Breast epithelium (tissue), 4 donors: ENCODE data around the gene SPAAR. TPM values are rescaled to one million over a fixed set of nuclear protein-coding genes. Genes with fewer than 3 reads are reported as not detected.
A peak's percentile ranks its signal among the peaks of the same experiment; 100 is the strongest.

Experiments
- DNase-seq, 2 donors: peaks; one replicate each; pipeline ENCODE4 v3.0.0-alpha.2; 2019; ENCODE audit warnings: low spot score in 2 of 2
- H3K27ac ChIP-seq, 2 donors: fragments of 200-600 bp; sonication (generic) in 1 of 2; one replicate each; pipeline ENCODE4 v1.5.1; 2016 to 2019; ENCODE audit warnings: mild to moderate bottlenecking in 1 of 2
- H3K27me3 ChIP-seq, 2 donors: fragments of 200-600 bp; sonication (generic) in 1 of 2; one replicate each; pipeline versions ENCODE4 v1.5.1 to v1.6.0; 2017 to 2019; ENCODE audit warnings: control low read depth in 1 of 2, mild to moderate bottlenecking in 1 of 2
- H3K36me3 ChIP-seq: fragments of 200-600 bp; one replicate; pipeline ENCODE4 v1.5.1; 2019
- H3K4me1 ChIP-seq, 2 donors: fragments of 200-600 bp; sonication (generic); one replicate each; pipeline ENCODE4 v1.5.1; 2016 to 2019; ENCODE audit warnings: control low read depth in 1 of 2
- H3K4me3 ChIP-seq, 3 donors: fragments of 200-600 bp; sonication (generic); 1 replicate in 2 of 3; 2 replicates in 1 of 3; pipeline ENCODE4 v1.5.1; 2016 to 2019; ENCODE audit warnings: mild to moderate bottlenecking in 3 of 3, moderate library complexity in 2 of 3
- H3K9me3 ChIP-seq, 2 donors: fragments of 200-600 bp; sonication (generic) in 1 of 2; one replicate each; pipeline ENCODE4 v1.5.1; 2016 to 2019; ENCODE audit warnings: control low read depth in 1 of 2
- POLR2A ChIP-seq: fragments of 450-650 bp; IDR thresholded peaks from one replicate; pipeline ENCODE4 v1.6.1; 2016; ENCODE audit warnings: antibody characterized with exemption, mild to moderate bottlenecking, moderate library complexity
- POLR2AphosphoS5 ChIP-seq, 3 donors: sonication (generic); formaldehyde crosslinking; IDR thresholded peaks; one replicate each; pipeline ENCODE4 v1.6.1; 2017; ENCODE audit warnings: antibody characterized with exemption in 3 of 3
- intact Hi-C: fragments of 100-400 bp; cut with DNase I; formaldehyde crosslinking; loops from one replicate; pipeline ENCODE4 v1.15.1; 2023; ENCODE audit warnings: low total_unique reads
- total RNA-seq, 3 donors: library from RNA; depleted of rRNA; stranded (reverse); fragments of >200 nt; gene quantifications; one replicate each; pipeline ENCODE4 v1.1.0, GENCODE V29; 2016
- TF ChIP-seq, protein P1 (sequence below), 3 donors: fragments of 450-650 bp; IDR thresholded peaks; one replicate each; pipeline ENCODE4 v1.5.1; 2016 to 2017; ENCODE audit warnings: antibody characterized with exemption in 3 of 3, mild to moderate bottlenecking in 3 of 3, moderate library complexity in 3 of 3

Gene SPAAR
- 10 to 100 TPM in 1 of 3 donors, 1 to 10 TPM in 2; 4.8 to 13.4 (median 8.6) TPM for total RNA-seq

- no peak for DNase-seq
- no peaks in the 10 kb centered on the region for H3K27me3 ChIP-seq
- TF ChIP-seq POLR2AphosphoS5 (IDR thresholded peaks at IDR 0.05) (no peak), POLR2A (no peak)
- TF ChIP-seq, protein P1, sequence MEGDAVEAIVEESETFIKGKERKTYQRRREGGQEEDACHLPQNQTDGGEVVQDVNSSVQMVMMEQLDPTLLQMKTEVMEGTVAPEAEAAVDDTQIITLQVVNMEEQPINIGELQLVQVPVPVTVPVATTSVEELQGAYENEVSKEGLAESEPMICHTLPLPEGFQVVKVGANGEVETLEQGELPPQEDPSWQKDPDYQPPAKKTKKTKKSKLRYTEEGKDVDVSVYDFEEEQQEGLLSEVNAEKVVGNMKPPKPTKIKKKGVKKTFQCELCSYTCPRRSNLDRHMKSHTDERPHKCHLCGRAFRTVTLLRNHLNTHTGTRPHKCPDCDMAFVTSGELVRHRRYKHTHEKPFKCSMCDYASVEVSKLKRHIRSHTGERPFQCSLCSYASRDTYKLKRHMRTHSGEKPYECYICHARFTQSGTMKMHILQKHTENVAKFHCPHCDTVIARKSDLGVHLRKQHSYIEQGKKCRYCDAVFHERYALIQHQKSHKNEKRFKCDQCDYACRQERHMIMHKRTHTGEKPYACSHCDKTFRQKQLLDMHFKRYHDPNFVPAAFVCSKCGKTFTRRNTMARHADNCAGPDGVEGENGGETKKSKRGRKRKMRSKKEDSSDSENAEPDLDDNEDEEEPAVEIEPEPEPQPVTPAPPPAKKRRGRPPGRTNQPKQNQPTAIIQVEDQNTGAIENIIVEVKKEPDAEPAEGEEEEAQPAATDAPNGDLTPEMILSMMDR (IDR thresholded peaks at IDR 0.05): no peak
- peak within 1 kb of the TSS; percentile 6 to 62 (median 43) for H3K4me3 ChIP-seq
- peaks cover 47 to 60% of the 10 kb centered on the region in 2 donors for H3K4me1 ChIP-seq
- no peaks in the 10 kb centered on the region for H3K9me3 ChIP-seq
- H3K27ac ChIP-seq: peak within 1 kb of the TSS; percentile 95 to 100
- no peaks in the 10 kb centered on the region for H3K36me3 ChIP-seq
- intact Hi-C loops: no loop called here
These were observed at the start of gene SPAAR for GRCh38 chr9:35909274-35909673. Gene SPAAR, plus strand, starts transcription at chr9:35909490. Its CDS starts 974 bp downstream, at chr9:35910464.

DNA sequence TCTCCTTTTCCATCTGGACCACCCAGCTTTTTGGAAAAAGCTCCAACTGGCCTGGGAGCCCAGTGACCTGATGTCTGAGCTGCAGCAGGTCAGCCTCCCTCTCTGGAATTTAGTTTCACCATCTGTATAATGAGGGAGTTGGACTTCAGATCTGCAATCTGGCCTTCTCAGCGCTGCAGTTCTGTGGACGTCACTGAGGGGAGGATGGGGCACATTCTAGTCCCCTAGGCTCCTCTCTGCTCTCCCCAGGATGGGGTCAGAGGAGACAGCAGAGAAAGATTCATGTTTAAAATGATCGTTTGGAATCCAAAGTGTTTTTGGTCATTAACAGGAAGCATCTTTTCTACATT, 49.3 kb upstream of the SPAAR start:
- no peak for DNase-seq
- H3K4me1 ChIP-seq: no peaks in the 10 kb centered on the region
- TF ChIP-seq, protein P1 (IDR thresholded peaks at IDR 0.05): no peak
- peaks cover 0 to 4% of the 10 kb centered on the region in 2 donors for H3K27me3 ChIP-seq
- intact Hi-C loops: no loop called here
- H3K36me3 ChIP-seq: no peaks in the 10 kb centered on the region
- no peak overlapping the region for H3K4me3 ChIP-seq
- no peak overlapping the region for H3K27ac ChIP-seq
- H3K9me3 ChIP-seq: no peaks in the 10 kb centered on the region

GRCh38 chr9:35861161-35861897, 48.0 kb upstream of the SPAAR start:
- intact Hi-C loops: no loop called here
- H3K27ac ChIP-seq: no peak overlapping the region
- no peak for DNase-seq

DNA sequence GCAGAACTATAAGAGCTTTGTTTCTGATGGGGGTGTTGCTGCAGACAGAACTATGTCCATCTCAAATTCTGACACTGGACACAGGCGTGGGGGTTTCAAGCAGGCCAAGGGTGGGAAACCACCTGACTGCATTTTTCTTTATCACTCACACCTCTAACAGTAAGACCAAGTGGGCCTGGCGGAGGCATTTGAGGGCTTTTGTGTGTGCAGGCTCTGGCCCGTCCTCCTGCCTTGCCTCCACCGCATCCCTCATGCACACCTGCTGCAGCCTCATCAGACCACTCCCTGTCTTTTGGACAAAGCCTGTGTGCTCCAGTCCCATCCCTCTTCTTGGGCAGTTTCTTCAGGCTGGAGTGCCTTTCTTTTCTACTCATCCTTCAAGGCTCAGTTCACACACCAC, 47.0 kb upstream of the SPAAR start:
- Histone ChIP-seq H3K36me3 (no peaks in the 10 kb centered on the region), H3K27me3 (peaks cover 0 to 6% of the 10 kb centered on the region in 2 donors), H3K4me1 (no peaks in the 10 kb centered on the region), H3K9me3 (no peaks in the 10 kb centered on the region), H3K27ac (no peak overlapping the region), H3K4me3 (no peak overlapping the region)
- no peak for DNase-seq
- TF ChIP-seq, protein P1 (IDR thresholded peaks at IDR 0.05): no peak
- TF ChIP-seq POLR2A: no peak
- TF ChIP-seq POLR2AphosphoS5 (IDR thresholded peaks at IDR 0.05): no peak
- intact Hi-C loops: no loop called here

More at GRCh38 chr9:35861161-35861897, 48.0 kb upstream of the SPAAR start:
- TF ChIP-seq, protein P1 (IDR thresholded peaks at IDR 0.05): no peak
- TF ChIP-seq POLR2A: no peak
- no peak for TF ChIP-seq POLR2AphosphoS5 (IDR thresholded peaks at IDR 0.05)
- H3K27me3 ChIP-seq: peaks cover 0 to 4% of the 10 kb centered on the region in 2 donors
- no peak overlapping the region for H3K4me3 ChIP-seq
- no peaks in the 10 kb centered on the region for H3K36me3 ChIP-seq
- H3K4me1 ChIP-seq: no peaks in the 10 kb centered on the region
- no peaks in the 10 kb centered on the region for H3K9me3 ChIP-seq

DNA sequence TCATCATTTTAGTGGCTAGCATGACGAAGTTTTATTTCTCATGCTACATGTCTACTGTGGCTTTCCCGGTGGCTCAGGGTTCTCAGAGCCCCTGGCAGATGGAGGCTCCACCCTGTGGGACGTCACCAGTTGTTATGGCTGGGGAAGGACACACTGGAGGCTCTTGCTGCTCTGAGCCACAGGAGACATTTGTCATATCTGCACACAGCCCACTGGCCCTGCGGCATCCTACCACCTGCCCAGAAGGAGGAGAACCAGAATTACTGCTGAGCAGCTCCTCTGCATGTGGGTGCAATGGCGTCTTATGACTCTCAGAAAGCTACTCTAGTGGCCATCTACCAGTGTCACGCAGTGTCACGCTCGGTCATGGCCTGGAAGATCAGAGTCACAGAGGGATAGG, 45.7 kb upstream of the SPAAR start:
- no peak overlapping the region for H3K4me3 ChIP-seq
- no peaks in the 10 kb centered on the region for H3K4me1 ChIP-seq
- H3K27me3 ChIP-seq: peaks cover 0 to 8% of the 10 kb centered on the region in 2 donors
- no peaks in the 10 kb centered on the region for H3K9me3 ChIP-seq
- no peak overlapping the region for H3K27ac ChIP-seq
- no peak for DNase-seq
- no peaks in the 10 kb centered on the region for H3K36me3 ChIP-seq
- TF ChIP-seq POLR2A (no peak), POLR2AphosphoS5 (IDR thresholded peaks at IDR 0.05) (no peak)
- TF ChIP-seq, protein P1 (IDR thresholded peaks at IDR 0.05): no peak
- intact Hi-C loops: no loop called here
